Liver (tissue), 3 donors: ENCODE data around the gene CRMP1.

Source experiments
- CTCF ChIP-seq: fragments of 150-350 bp; IDR thresholded peaks from 2 replicates; pipeline ENCODE4 v1.5.1; 2017; ENCODE audit warnings: improper control_type of control experiment, low read depth, low read length; ENCODE audit not compliant: missing input control
- FOXA1 ChIP-seq: IDR thresholded peaks from 2 replicates; pipeline ENCODE4 v1.6.1; 2016; ENCODE audit warnings: antibody characterized with exemption
- GABPA ChIP-seq, 2 donors: IDR thresholded peaks in 1 of 2; conservative IDR thresholded peaks in 1 of 2; 2 replicates each; pipeline ENCODE4 v1.6.1; 2016; ENCODE audit warnings: antibody characterized with exemption in 2 of 2, mild to moderate bottlenecking in 1 of 2, moderate library complexity in 1 of 2
- MAX ChIP-seq: IDR thresholded peaks from 2 replicates; pipeline ENCODE4 v1.6.1; 2016; ENCODE audit warnings: antibody characterized with exemption
- NR2F2 ChIP-seq: IDR thresholded peaks from 2 replicates; pipeline ENCODE4 v1.6.1; 2016; ENCODE audit warnings: antibody characterized with exemption
- RXRA ChIP-seq, 2 donors: IDR thresholded peaks; 2 replicates each; pipeline ENCODE4 v1.6.1; 2017 to 2018; ENCODE audit warnings: antibody characterized with exemption in 2 of 2, mild to moderate bottlenecking in 1 of 2
- SP1 ChIP-seq: IDR thresholded peaks from 2 replicates; pipeline ENCODE4 v1.6.1; 2018; ENCODE audit warnings: antibody characterized with exemption, mild to moderate bottlenecking
- TAF1 ChIP-seq: conservative IDR thresholded peaks from 2 replicates; pipeline ENCODE4 v1.6.1; 2016; ENCODE audit warnings: antibody characterized with exemption, mild to moderate bottlenecking
- TF ChIP-seq, protein P1 (sequence below): IDR thresholded peaks from 2 replicates; pipeline ENCODE4 v1.6.1; 2016; ENCODE audit warnings: antibody characterized with exemption
- donor health status: healthy.
- donor health status: healthy.

DNA sequence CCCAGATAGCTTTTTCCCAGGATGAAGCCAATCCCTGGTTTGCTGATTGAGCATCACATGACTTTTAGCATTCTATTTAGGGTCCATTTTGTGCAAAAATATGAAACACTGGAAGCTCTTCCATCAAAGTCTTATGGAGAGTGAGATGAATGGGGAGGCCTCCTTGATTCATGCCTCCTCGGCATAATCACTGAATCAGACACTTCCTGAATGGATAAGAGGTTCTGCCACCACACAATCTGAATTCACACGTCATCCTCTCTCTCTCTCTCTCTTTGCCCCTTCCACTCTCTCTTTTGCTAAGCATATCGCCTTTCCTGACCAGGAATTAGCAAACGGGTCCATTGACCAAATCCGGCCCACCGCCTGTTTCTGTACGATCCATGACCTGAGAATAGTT, 68.7 kb downstream of the CRMP1 start:
- TF ChIP-seq CTCF (no peak), FOXA1 (no peak), TAF1 (no peak), RXRA (IDR thresholded peaks at IDR 0.05) (no peak), SP1 (no peak), MAX (no peak), GABPA (IDR thresholded peaks at IDR 0.05 in 1 of 2, conservative IDR thresholded peaks at IDR 0.05 in 1 of 2) (no peak), NR2F2 (no peak)
- TF ChIP-seq, protein P1, sequence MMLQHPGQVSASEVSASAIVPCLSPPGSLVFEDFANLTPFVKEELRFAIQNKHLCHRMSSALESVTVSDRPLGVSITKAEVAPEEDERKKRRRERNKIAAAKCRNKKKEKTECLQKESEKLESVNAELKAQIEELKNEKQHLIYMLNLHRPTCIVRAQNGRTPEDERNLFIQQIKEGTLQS = no peak
